ENCODE measurements around the gene PABPN1.

Gene PABPN1

DNA sequence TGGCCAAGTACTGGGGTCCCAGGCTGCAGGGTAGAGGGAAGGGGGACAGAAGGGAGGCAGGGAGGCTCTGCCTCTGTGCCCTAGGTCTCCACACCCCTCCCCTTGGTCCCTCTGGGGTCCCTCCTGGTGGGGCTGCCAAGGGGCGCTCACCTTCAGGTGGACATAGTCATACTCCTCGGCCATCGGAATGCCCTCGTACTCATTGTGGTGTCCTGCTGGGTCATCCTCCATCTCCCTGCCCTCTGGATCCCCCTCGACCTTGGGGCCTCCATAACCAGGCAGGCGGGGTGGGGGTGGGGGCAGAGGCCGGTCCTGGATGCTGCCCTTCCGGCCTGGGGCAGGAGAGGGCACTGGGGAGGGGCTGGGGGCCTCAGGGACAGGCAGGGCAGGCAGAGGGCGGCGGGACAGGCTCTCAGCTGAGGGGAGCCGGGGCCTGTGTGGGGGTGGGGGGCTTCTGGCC, 37.9 kb downstream of the PABPN1 start:
- DNase-seq, result no peak

- no peak for DNase-seq
Measured at GRCh38 chr14:23359722-23360447, 38.6 kb downstream of the PABPN1 start.

GRCh38 chr14:23360496-23360895, 39.2 kb downstream of the PABPN1 start:
- no peak for DNase-seq

DNA sequence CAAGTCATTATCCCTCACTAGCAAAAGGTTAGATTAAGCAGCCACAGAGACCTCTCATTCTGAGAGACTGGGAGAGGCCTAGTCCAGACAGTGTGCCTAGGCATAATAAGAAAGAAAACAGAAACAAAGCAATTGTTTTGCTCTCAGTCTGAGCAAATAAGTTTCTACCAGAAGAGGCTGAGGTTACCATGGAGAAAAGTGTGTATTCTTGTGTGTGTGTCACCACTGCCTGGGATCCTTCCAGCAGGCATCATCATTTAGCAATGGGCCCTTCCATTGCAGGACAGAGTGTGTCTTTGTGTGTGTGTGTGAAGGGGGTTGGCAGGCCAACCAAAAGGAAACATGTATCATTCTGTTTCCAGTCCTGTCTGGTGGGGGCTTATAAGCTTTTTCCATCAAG, 40.1 kb downstream of the PABPN1 start:
- no peak for DNase-seq

DNA sequence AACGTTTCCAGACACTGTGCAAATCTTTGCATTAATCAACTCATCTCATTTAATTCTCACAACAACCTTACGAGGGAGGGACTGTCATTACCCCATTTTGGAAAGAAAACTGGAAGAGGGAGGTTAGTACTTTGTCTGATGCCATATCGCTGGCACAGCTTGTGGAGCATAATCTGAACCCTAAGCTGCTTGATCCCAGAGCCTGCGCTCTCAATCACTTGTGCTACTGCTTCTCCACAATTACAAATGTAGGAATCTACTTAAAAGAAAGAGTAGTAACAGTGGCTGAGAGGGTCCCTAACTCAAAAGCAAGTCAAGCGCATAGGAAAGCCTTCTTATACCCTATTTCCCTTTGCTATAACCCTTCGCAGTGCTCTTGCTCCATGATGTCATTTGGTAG, 40.5 kb downstream of the PABPN1 start:
- DNase-seq, result no peak

GRCh38 chr14:23362200-23362599, 40.9 kb downstream of the PABPN1 start:
- DNase-seq, result no peak

DNA sequence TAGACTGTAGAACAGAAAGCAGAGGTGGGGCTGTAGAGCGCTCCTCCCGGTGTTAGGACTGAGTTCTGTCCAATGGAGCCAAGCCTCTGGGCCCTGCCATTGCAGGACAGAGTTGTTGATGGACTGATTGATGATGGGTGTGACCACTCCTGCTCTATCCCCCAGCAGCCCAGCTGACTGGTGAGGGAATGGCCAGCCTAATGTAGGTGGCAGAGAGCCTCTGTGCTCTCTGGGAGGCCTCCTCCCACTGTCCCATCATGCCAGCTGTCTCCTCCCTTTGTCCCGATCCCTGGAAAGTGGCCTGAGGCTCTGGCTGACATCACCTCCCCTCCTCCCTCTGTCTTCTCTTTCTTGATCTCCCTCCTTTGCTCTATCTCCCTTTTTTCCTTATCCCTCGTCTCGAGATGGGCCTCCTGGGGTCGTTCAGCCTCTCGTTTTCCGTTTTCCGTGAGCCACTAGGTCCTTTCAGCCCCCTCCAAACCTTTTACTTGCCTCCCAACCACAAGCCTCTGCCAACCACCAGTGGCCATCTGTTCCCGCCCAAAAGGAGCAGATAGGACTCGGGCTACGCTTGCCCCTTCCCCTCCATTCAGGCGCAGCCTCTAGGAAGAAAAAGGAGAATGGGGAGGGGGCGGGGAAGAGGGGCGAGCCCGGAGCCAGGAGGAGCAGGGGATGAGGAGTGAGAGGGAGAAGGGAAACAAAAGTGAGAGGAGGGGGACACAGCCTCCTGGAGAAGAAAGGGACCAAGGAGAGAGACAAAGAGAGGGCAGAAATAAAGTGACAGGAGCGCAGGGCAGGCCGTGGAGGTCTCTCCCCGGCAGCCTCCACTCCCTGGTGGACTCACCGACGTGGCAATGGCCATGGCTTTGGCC, 43.1 kb downstream of the PABPN1 start:
- no peak for DNase-seq

- DNase-seq, result no peak
Measured at GRCh38 chr14:23365036-23365731, 43.9 kb downstream of the PABPN1 start, which contains the start of gene EFS. Gene EFS, minus strand, starts transcription at chr14:23365172. Its CDS starts 147 bp downstream, at chr14:23365025.

- DNase-seq, result peak; percentile 66
Measured at GRCh38 chr14:23365732-23366425, 44.6 kb downstream of the PABPN1 start.

- DNase-seq, result peak; percentile 63
Measured at GRCh38 chr14:23366426-23366921, 45.2 kb downstream of the PABPN1 start.

DNA sequence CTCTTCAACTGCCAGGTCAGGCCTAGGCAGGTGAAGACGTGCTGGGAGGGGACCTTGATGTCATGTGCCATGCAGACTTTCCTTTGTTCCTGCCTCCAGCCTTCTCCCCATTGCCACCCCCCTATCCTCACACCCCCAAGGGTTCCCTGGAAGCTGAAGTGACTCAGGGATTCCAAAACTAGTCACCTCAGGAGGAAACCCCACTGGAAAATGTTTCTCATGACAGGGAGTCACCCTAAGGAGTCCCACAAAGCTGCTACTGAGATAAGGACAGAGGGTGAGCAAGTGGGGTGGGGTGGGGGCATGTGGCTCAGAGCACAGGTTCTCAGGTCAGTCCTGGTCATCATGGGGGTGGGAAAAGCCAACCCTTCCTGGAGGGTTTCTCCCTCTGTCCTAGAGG, 49.0 kb downstream of the PABPN1 start:
- DNase-seq, result no peak

GRCh38 chr14:23371865-23372264, 50.6 kb downstream of the PABPN1 start:
- no peak for DNase-seq

- no peak for DNase-seq
Measured at GRCh38 chr14:23372509-23372908, 51.3 kb downstream of the PABPN1 start, which contains the start of gene IL25. Gene IL25, plus strand, starts transcription at chr14:23372809.

- DNase-seq, result no peak
Measured at GRCh38 chr14:23373041-23373440, 51.8 kb downstream of the PABPN1 start.
